Measurements from ENCODE around the gene DIDO1. TPM values are rescaled to one million over a fixed set of nuclear protein-coding genes. Genes with fewer than 3 reads are reported as not detected.
"Not testable (repeated sequence)": the region's sequence is repeated elsewhere in the genome, so short reads cannot be mapped to it uniquely, and the experiment has no call there.

The DIDO1 gene
- total RNA-seq, 2 experiments from 2014 or later = 100 to 104 TPM

DNA sequence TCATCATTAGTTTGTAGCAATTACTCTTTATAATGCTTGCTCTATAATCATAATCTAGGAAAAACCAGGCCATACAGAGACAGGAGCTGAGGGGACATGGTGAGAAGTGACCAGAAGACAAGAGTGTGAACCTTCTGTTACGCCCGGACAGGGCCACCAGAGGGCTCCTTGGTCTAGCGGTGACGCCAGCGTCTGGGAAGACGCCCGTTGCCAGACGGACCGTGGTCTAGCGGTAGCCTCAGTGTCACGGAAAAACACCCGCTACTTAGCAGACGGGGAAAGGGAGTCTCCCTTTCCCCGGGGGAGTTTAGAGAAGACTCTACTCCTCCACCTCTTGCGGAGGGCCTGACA lies 52.6 kb downstream of the DIDO1 start:
- POLR2A ChIA-PET; H3K27me3 Mint-ChIP-seq; H3K27ac Mint-ChIP-seq; DNase-seq; H3K4me3 Mint-ChIP-seq; ATAC-seq (ENCODE audit: low read depth); H3K9me3 Mint-ChIP-seq; H3K36me3 Mint-ChIP-seq: not testable (repeated sequence)
- H3K4me1 Mint-ChIP-seq = peaks cover 10% of the 10 kb centered on the region

DNA sequence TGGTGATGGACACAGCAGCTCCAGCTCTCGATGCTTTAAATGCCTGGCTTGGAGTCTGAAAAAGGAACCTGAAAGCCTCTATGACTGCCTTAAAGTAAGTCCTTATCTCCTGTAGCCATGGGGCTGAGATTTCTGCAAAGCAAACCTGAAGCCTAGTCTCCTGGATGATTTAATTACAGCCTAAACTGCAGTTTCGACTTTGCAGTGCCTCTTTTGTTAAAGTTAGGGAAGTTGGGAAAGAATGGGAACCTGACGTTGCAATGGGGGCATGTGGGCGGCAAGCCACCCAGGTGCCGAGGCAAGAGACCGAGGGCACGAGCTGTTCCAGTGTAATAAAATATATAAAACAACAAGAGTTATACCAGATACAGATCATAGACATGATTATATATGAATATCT lies 53.0 kb downstream of the DIDO1 start:
- H3K27me3 Mint-ChIP-seq = peaks cover 2% of the 10 kb centered on the region
- H3K9me3 Mint-ChIP-seq = no peaks in the 10 kb centered on the region
- H3K4me3 Mint-ChIP-seq = no peak overlapping the region
- H3K36me3 Mint-ChIP-seq = no peaks in the 10 kb centered on the region
- POLR2A ChIA-PET = no interaction called here
- ATAC-seq (ENCODE audit: low read depth) (no peak), DNase-seq (no peak)
- H3K27ac Mint-ChIP-seq = no peak overlapping the region
- peaks cover 10% of the 10 kb centered on the region for H3K4me1 Mint-ChIP-seq

DNA sequence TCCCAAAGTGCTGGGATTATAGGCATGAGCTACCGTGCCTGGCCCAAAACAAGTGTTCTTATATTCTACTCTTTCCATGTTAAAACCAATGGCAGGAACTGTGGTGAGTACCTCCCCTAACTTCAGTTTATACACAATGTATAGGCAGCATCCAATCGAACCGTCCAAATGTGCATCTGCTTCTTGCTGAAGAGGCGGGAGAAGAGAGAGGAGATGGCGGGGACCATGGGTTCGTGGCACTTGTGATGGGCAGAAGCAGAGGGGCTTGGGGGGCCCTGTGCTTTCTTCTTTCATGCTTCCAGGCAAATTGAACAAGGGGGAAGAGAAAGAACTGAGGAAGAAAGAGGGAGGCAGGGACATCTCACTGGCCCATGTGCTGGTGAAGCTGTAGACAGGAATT lies 53.4 kb downstream of the DIDO1 start:
- POLR2A ChIA-PET = no interaction called here
- peaks cover 5% of the 10 kb centered on the region for H3K27me3 Mint-ChIP-seq
- H3K4me3 Mint-ChIP-seq = no peak overlapping the region
- no peak overlapping the region for H3K27ac Mint-ChIP-seq
- DNase-seq (no peak), ATAC-seq (ENCODE audit: low read depth) (no peak)
- no peaks in the 10 kb centered on the region for H3K9me3 Mint-ChIP-seq
- peaks cover 10% of the 10 kb centered on the region for H3K4me1 Mint-ChIP-seq
- no peaks in the 10 kb centered on the region for H3K36me3 Mint-ChIP-seq

DNA sequence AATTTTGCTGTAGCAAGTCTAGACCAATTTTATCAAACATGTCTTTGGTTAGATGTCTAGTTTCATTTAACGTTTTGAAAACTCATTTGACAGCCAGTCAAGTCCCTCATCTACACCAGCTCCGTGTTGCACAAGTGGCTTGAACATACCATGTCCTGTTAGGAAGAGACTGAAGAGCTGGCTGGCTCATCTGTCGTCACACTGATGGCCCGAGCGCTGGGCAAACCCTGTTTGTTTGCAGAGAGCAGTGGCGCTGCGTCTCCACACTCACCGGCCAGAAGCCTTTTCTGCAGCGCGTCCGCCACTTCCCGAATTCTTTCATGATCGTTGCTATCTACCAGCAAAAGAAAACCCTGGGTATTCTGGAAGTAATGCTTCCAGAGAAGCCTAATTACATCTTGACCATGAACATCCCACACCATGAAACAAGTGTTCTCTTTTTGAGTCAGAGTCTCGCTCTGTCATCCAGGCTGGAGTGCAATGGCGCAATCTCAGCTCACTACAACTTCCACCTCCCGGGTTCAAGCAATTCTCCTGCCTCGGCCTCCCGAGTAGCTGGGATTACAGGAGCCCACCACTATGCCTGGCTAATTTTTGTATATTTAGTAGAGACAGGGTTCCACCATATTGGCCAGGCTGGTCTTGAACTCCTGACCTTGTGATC lies 54.0 kb downstream of the DIDO1 start:
- Mint-ChIP-seq H3K27ac (no peak overlapping the region), H3K4me3 (no peak overlapping the region), H3K9me3 (no peaks in the 10 kb centered on the region), H3K36me3 (no peaks in the 10 kb centered on the region), H3K4me1 (peaks cover 10% of the 10 kb centered on the region), H3K27me3 (peaks cover 7% of the 10 kb centered on the region)
- ATAC-seq (ENCODE audit: low read depth) = no peak
- POLR2A ChIA-PET = no interaction called here
- DNase-seq = no peak

GRCh38 chr20:62864207-62864606 lies 62.1 kb downstream of the DIDO1 start:
- Mint-ChIP-seq H3K4me1 (peaks cover 10% of the 10 kb centered on the region), H3K4me3 (no peak overlapping the region), H3K27me3 (peaks cover 26% of the 10 kb centered on the region), H3K36me3 (no peaks in the 10 kb centered on the region), H3K9me3 (no peaks in the 10 kb centered on the region), H3K27ac (no peak overlapping the region)
- DNase-seq (no peak), ATAC-seq (ENCODE audit: low read depth) (no peak)
- POLR2A ChIA-PET = no interaction called here

- Mint-ChIP-seq H3K27me3 (peaks cover 18% of the 10 kb centered on the region), H3K4me3 (peak within 1 kb of the TSS; percentile 64), H3K4me1 (peaks cover 13% of the 10 kb centered on the region), H3K9me3 (no peaks in the 10 kb centered on the region), H3K36me3 (peaks cover 5% of the 10 kb centered on the region), H3K27ac (peak within 1 kb of the TSS; percentile 36)
- POLR2A ChIA-PET = interaction anchor here (0.7 to 1.5 kb wide), 6 partner anchors 25 to 439 kb away, joined by 3 to 5 read pairs (median 4); partner anchors contain the start of gene DIDO1
- DNase-seq (peak; percentile 99), ATAC-seq (ENCODE audit: low read depth) (peak; percentile 83)
Observed at GRCh38 chr20:62861726-62862336, 64.5 kb downstream of the DIDO1 start, which contains the start of gene TCFL5. Gene TCFL5, minus strand, starts transcription at chr20:62861822. Its CDS starts 152 bp downstream, at chr20:62861670.

DNA sequence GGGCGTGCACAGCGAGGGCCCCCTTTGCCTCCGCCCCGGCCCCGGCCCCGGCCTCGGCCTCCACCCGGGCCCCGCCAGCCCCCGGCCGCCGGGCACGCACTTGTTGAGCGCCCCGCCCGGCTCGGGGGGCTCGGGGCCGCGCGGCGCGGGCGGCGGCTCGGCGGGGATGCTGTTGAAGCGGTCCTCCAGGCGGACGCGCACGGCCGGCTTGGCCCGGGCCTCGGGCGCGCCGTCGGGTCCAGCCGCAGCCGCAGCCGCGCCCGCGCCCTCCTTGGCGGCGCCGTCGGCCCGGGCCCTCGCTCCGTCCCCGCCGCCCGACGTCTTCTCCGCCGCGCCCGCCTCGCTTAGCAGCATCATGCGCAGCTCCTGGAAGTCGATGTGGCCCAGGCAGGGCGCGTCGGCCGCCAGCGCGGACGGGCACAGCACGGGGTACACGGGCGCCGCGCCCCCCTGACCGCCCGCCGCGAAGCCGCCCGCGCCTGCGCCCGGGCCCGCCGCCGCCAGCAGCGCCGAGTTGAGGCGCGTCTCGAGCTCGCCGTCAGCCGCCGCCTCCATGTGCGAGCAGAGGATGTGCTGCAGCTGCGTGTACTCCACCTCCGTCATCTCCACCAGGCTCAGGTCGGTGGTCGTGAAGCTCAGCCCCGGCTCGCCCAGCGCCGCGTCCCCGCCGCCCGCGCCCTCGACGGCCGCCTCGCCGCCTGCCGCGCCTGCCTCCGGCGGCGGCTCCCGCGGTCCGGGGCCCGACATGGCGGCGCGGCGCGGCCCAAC lies 65.2 kb downstream of the DIDO1 start:
- H3K4me3 Mint-ChIP-seq = peak overlapping the region; percentile 37
- no peaks in the 10 kb centered on the region for H3K9me3 Mint-ChIP-seq
- H3K36me3 Mint-ChIP-seq = peaks cover 6% of the 10 kb centered on the region
- DNase-seq = peak; percentile 50
- POLR2A ChIA-PET = interaction anchor here (0.9 to 1.5 kb wide), 4 partner anchors 26 to 67 kb away, joined by 3 to 4 read pairs (median 4); partner anchors contain the start of gene DIDO1
- ATAC-seq (ENCODE audit: low read depth) = peak; percentile 40
- peaks cover 18% of the 10 kb centered on the region for H3K27me3 Mint-ChIP-seq
- H3K27ac Mint-ChIP-seq = no peak overlapping the region
- H3K4me1 Mint-ChIP-seq = peaks cover 13% of the 10 kb centered on the region

DNA sequence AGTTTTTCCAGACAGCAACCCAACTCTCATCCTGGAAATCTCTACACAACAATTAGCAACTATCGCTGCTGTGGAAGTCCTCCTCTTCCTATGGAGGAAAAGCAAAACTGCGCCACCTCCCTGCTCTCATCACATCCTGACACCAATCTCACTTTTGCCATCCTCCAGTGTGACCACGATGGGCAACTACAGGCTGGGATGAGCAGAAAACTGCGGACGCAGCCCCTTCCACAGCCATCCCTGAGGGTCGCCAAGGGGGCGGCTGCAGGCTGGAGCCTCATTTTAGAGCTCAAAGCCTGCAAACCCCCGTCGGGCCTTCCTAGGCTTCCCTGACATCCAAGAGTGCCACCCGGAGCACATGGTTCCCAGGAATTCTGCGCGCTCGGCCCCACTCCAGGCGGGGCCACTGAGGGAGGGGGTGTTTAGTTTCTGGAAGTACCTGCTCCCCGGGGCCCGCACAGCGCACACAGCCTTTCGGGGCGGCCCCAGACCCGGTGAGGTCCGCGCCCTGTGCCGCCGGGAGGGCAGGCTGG lies 65.8 kb downstream of the DIDO1 start:
- POLR2A ChIA-PET = interaction anchor here (1.3 to 1.5 kb wide), 2 partner anchors 27 to 65 kb away, joined by 4 read pairs; partner anchors contain the start of gene DIDO1
- H3K36me3 Mint-ChIP-seq = peaks cover 6% of the 10 kb centered on the region
- ATAC-seq (ENCODE audit: low read depth) (peak; percentile 6), DNase-seq (no peak)
- peaks cover 13% of the 10 kb centered on the region for H3K4me1 Mint-ChIP-seq
- H3K9me3 Mint-ChIP-seq = no peaks in the 10 kb centered on the region
- no peak overlapping the region for H3K27ac Mint-ChIP-seq
- H3K27me3 Mint-ChIP-seq = peaks cover 17% of the 10 kb centered on the region
- H3K4me3 Mint-ChIP-seq = peak overlapping the region; percentile 59

- no peak overlapping the region for H3K27ac Mint-ChIP-seq
- H3K27me3 Mint-ChIP-seq = peaks cover 16% of the 10 kb centered on the region
- ATAC-seq (ENCODE audit: low read depth) (no peak), DNase-seq (no peak)
- POLR2A ChIA-PET = no interaction called here
- peak overlapping the region; percentile 59 for H3K4me3 Mint-ChIP-seq
- H3K9me3 Mint-ChIP-seq = no peaks in the 10 kb centered on the region
- peaks cover 8% of the 10 kb centered on the region for H3K36me3 Mint-ChIP-seq
- peaks cover 13% of the 10 kb centered on the region for H3K4me1 Mint-ChIP-seq
Observed at GRCh38 chr20:62859721-62860120, 66.6 kb downstream of the DIDO1 start.

DNA sequence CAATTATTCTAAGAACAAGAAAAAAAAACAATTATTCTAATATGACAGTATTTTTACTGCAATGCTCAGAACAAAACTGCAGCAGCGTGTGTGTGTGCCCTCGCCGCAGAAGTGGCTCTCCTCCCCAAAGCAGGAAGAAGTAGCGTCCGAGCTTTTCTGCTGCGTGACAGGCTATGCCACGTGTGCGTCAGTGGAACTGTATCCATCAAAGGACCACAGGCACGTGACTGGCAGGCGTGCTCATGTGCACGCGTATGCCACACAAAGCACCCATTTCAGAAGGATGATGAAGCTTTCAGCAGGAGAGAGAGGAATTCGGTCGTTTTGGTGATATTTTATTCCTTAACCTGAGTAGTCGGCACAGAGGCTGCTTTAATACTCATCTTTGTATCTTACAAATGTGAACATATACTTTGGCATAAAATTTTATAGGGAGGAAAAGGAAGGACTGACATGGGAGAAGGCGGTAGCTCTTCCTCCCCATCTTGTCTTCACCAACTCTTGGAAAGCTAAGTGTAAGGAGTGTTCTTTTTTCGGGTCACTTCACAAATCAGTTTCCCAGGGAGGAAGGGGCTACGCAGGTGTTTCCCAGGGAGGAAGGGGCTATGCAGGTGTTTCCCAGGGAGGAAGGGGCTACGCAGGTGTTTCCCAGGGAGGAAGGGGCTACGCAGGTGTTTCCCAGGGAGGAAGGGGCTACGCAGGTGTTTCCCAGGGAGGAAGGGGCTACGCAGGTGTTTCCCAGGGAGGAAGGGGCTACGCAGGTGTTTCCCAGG lies 68.1 kb downstream of the DIDO1 start:
- no peak overlapping the region for H3K27ac Mint-ChIP-seq
- ATAC-seq (ENCODE audit: low read depth) (no peak), DNase-seq (no peak)
- no peak overlapping the region for H3K4me3 Mint-ChIP-seq
- H3K9me3 Mint-ChIP-seq = no peaks in the 10 kb centered on the region
- POLR2A ChIA-PET = interaction anchor here (0.8 kb wide), 2 partner anchors 12 to 27 kb away, joined by 3 read pairs; no protein-coding TSS in a partner anchor
- peaks cover 11% of the 10 kb centered on the region for H3K36me3 Mint-ChIP-seq
- peaks cover 14% of the 10 kb centered on the region for H3K4me1 Mint-ChIP-seq
- H3K27me3 Mint-ChIP-seq = peaks cover 13% of the 10 kb centered on the region

DNA sequence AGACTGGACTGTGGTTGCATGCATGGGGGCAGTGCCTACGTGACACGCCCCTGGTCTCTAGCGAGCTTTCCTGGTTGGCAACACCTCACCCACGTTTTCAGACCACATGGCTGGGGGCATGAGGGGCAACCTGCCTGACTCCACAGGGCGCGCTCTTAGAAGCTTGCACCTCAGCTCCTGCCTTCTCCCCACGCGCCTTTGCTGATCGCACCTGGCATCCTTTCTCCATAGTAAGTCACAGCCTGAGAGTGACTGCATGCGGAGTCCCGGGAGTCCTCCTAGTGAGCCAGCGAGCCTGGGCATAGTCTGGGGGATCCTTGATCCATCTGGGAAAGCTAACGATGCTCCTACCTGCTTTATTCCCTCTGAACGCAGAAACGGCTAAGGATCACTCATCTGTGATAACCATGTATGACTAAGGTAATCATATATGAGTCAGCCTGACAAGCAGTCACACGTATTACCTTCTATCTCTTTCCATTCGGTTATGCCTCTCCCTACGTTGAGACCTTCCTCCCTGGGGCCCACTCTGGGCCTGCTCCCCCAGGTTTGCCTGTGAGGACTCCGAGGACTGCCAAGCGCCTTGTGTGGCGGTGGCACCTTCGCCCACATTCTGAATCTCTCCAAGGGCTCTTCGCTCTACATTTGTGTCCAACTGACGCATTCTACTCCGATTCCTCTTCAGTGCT lies 69.2 kb downstream of the DIDO1 start:
- Mint-ChIP-seq H3K9me3 (no peaks in the 10 kb centered on the region), H3K4me1 (peaks cover 13% of the 10 kb centered on the region), H3K27me3 (peaks cover 5% of the 10 kb centered on the region), H3K27ac (no peak overlapping the region), H3K4me3 (no peak overlapping the region), H3K36me3 (peaks cover 19% of the 10 kb centered on the region)
- POLR2A ChIA-PET = no interaction called here
- ATAC-seq (ENCODE audit: low read depth) = no peak
- no peak for DNase-seq

DNA sequence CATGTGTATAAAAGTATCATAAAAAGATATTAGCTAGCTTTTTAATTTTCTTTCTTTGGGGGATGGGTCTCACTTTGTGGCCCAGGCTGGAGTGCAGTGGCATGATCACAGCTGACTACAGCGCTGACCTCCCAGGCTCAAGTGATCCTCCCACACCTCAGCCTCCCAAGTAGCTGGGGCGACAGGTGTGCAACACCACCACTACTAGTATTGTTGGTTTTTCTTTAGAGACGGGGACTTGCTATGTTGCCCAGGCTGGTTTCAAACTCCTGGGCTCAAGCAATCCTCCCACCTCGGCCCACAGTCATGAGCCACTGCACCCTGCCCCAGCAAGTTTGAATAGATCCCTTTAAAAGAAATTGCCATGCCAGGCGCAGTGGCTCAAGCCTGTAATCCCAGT lies 71.2 kb downstream of the DIDO1 start:
- DNase-seq (no peak), ATAC-seq (ENCODE audit: low read depth) (no peak)
- peaks cover 9% of the 10 kb centered on the region for H3K4me1 Mint-ChIP-seq
- peaks cover 19% of the 10 kb centered on the region for H3K36me3 Mint-ChIP-seq
- H3K4me3 Mint-ChIP-seq = no peak overlapping the region
- no peaks in the 10 kb centered on the region for H3K27me3 Mint-ChIP-seq
- no peak overlapping the region for H3K27ac Mint-ChIP-seq
- H3K9me3 Mint-ChIP-seq = no peaks in the 10 kb centered on the region
- POLR2A ChIA-PET = no interaction called here

Measured in activated naive CD8-positive, alpha-beta T cell treated with anti-CD3 and anti-CD28 coated beads, Interleukin-2, amount 10 ng/mL, durations not matched to agents 7 days and 5 days (primary cell).